CD4-positive, alpha-beta T cell treated with Interferon gamma for 1 hour (primary cell): ENCODE data around the gene TAC3.
A peak's percentile ranks its signal among the peaks of the same experiment; 100 is the strongest.
"Not testable (repeated sequence)": the region's sequence is repeated elsewhere in the genome, so short reads cannot be mapped to it uniquely, and the experiment has no call there.

Source experiments
- DNase-seq: peaks from one replicate; pipeline ENCODE4 v3.0.0-alpha.2; 2020

Gene TAC3

DNA sequence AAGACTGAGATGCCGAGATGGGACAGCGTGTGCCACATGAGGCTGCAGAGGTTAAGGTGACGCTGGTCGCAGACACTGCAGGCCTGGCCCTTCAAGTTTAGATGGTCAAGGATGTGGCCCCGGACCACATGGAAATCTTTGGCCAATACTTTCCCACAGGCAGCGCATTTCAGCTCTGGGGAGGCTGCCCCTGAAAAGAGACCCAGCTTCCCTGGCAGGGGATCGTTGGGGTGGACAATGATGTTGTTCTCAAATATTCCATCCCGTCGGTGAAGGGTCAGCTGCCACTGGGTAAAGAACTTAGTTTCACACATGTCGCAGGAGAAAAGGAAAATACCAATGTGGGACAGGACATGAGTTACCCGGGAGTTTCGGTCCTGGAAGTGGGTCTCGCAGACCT is 12.9 kb downstream of the TAC3 start:
- DNase-seq, result no peak

DNA sequence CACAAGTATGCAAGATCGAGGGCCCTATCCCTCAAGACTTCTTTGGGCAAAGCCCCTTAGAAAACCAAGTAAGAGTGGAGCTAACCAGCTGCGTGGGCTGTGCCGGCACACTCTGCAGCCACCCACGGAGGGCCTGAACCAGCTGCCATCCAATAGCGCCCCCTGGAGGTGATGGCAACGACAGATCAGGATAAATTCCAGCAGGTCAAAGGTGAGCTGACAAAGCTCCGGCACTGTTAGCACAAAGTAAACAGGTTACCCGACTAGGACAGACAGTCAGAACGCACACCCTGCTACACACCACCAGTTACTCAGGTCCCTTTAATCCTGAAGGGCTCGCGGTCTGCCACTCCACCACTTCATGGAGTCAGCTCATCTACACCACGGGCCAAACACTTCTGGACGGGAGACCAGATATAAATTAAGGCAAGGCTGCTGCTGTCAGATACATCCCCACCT is 14.9 kb downstream of the TAC3 start:
- DNase-seq, result peak; percentile 62

DNA sequence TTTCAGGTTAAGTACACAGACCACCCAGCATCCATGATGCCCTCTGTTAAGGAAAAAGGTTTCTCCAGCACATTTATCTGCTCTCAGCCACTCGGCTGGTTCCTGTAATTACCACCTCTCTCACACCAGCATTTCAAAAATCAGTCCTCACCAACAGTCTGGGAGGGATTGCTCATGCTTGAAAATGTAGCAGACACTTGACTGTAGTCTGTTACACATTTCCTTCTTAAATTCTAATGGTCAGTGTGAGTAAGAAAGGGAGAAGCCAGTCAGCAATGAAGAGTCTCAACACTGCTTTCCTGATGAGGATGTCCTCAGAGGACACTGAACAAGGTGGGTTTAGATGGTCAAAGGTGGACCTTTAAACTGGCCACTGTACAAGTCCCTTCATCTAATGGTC is 15.9 kb downstream of the TAC3 start:
- DNase-seq, result no peak

DNA sequence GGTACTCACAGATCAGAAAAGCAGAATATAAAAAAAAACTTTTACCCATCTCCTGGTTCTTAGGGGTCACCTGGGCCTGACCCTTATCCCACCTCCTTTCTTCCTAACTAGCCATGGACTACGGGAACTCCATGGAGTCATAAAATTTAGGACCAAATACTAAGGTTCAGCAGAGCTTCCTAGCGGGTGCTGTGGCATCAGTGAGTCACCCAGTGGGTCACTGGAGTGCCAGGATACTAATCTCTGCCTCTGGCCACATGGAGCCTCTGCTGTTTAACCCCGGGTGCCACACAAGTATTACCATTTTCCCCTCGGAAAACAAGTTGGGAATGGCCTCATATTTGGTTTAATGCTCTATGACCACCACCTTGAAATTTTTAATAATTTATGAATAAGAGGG is 16.9 kb downstream of the TAC3 start:
- no peak for DNase-seq

DNA sequence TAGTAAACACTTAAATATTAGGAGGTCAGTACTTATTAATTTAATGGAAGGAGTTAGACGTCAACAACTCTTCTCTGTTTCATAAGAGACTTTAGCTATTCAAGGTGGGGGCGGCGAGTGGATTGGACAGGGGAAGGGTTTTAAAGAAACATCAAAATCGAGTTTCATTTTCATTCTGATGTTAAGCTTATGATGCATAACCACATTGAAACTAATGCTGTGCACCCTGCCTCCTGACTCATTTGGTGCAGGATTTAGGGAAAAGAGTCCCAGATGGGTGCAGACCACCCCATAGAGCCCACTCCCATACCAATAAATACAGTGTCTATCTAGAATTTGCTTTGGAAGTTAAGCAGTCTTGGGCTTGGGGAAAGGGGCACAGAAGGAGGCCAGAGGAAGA is 17.3 kb downstream of the TAC3 start:
- DNase-seq, result no peak

DNA sequence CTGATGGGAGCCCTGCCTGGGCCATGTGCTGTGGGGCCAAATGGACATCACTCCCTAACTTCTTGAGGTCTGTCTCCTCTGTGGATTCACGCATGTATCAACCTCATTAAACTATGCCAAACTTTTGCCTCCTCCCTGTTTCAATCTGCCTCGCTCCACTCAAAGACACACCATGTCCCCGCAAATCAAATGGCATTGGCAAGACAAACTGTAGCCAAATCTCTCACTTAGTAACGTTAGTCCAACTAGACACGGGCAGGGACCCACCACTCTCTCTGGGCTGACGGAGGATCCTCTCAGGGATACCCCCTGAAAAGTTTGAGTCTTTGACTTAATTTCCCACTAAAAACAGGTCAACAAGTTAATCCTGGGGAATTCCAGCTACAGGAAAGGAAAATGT is 18.0 kb downstream of the TAC3 start:
- DNase-seq, result no peak

DNA sequence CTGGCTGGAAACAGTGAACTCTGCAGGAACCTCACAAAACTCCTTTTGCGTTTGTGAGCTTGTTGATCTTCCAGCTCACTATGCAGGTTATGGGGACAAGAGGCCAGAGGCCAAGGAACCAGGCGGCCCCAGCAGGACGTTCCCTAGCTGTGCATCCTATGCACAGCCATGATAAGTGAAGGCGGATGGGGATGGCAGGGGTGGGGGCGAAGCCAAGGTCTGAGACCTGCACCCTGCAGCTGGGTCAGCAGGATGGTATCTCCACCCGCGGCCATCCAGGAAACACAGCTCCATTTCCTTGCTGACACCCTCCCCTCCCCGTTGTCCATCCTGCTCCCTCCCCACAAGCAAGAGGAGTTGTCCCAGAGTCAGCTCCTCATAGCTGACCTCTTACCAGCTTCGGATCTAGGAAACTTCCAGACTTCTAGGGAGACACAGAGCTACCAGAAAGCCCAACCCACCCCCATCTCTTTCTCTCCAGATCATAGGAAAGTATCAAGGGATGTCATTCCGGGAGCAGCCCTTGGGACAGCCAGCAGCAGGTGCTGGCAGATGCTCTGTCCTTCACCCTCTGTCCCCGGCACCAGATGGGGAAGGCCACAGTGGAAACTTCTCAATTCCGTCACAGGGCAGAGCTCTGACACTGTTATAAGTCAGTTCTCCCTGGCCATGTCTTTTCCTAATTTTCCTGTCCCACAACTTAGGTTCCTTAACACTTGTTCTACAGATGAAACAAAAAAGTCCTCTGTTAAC is 19.4 kb downstream of the TAC3 start:
- no peak for DNase-seq

DNA sequence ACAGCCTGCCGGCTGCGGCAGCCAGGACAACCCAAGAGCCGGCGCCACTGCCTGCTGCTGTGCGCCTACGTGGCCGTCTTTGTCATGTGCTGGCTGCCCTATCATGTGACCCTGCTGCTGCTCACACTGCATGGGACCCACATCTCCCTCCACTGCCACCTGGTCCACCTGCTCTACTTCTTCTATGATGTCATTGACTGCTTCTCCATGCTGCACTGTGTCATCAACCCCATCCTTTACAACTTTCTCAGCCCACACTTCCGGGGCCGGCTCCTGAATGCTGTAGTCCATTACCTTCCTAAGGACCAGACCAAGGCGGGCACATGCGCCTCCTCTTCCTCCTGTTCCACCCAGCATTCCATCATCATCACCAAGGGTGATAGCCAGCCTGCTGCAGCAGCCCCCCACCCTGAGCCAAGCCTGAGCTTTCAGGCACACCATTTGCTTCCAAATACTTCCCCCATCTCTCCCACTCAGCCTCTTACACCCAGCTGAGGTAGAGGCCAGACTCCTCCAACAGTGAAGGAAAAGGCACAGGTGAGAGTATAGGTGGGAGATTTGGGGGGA is 20.3 kb downstream of the TAC3 start:
- no peak for DNase-seq

DNA sequence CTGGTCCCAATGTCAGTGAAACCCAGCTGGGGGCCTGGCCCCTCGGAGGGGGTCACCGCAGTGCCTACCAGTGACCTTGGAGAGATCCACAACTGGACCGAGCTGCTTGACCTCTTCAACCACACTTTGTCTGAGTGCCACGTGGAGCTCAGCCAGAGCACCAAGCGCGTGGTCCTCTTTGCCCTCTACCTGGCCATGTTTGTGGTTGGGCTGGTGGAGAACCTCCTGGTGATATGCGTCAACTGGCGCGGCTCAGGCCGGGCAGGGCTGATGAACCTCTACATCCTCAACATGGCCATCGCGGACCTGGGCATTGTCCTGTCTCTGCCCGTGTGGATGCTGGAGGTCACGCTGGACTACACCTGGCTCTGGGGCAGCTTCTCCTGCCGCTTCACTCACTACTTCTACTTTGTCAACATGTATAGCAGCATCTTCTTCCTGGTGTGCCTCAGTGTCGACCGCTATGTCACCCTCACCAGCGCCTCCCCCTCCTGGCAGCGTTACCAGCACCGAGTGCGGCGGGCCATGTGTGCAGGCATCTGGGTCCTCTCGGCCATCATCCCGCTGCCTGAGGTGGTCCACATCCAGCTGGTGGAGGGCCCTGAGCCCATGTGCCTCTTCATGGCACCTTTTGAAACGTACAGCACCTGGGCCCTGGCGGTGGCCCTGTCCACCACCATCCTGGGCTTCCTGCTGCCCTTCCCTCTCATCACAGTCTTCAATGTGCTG is 21.0 kb downstream of the TAC3 start:
- DNase-seq, result no peak

DNA sequence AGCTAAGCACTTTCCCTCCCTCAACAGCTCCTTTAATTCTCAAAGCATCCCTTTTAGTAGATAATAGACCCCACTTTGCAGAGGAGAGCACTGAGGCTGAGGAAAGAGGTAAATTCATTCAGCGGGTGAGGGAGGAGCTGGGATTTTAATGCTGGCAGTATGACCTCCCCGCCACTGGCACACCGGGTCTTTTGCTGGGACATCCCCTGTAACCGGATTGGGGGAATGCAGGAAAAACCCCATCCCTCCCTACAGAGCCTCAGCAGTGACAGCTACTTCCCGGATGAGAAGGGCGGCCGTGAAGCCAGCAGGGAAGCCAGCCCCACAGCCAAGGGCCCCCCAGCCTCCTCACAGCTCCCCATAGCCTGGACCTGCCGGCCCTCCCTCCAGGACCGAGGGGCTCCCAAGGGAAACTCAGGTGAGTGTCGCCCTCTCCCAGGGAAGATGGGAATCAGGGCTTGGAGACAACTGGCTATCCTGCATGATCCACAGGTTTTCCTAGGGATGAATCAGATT is 22.0 kb downstream of the TAC3 start:
- no peak for DNase-seq

DNA sequence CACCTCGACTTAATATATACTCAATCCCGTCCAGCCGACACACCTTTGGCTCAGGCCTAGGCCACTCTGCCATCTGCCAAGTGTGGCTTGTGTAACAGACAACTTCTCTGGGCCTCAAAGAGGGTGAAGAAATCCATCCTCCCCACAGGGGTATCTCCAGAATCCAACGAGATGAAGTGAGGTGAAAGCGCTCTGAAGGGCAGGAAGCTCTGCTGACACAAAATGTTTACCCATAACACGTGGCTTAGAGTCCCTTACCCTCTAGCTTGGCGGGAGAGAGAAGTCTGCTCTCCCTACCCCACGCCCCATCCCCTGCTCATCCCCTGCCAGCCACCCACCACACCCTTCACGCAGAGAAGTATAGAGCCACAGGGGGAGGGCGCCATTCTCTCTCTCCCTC is 23.0 kb downstream of the TAC3 start:
- DNase-seq, result no peak

DNA sequence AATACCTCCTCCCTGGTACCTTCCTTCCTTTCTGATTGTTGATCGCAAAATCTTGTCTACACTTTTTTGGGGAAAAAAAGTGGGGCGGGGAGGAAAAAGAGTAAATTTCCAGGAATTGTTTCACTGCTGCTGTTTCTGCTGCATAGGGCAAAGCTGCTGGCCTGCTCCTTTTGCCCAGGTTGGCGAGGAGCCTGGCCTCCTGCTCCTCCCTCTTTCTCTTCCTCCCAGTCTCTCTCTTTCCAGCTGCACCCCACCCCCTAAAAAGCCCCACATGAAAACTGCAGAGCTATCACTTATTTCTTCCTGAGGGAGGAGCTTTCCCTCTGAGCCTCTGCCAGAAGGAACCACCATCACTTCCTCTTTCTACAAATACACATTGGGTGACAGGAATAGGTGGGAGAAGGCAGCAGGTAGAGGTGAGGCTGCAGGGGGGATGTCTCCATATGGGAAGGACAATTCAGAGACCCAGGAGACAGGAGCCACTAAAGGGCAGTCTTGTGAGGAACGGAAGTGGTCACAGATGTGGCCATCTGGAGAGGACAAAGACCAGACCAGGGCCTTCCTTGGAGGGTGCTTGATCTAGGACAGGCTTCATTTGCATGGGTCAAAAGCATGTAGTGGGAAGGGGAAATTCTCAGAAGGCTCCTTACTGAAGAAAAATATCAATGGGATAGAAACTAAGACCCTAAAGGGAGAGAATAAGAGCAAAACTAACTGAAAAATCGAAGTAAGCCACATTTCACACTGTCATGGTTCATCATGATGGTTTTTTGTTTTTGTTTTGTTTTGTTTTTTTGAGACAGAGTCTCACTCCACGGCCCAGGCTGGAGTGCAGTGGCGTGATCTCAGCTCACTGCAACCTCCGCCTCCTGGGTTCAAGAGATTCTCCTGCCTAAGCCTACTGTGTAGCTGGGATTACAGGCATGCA is 24.7 kb downstream of the TAC3 start:
- DNase-seq, result no peak

DNA sequence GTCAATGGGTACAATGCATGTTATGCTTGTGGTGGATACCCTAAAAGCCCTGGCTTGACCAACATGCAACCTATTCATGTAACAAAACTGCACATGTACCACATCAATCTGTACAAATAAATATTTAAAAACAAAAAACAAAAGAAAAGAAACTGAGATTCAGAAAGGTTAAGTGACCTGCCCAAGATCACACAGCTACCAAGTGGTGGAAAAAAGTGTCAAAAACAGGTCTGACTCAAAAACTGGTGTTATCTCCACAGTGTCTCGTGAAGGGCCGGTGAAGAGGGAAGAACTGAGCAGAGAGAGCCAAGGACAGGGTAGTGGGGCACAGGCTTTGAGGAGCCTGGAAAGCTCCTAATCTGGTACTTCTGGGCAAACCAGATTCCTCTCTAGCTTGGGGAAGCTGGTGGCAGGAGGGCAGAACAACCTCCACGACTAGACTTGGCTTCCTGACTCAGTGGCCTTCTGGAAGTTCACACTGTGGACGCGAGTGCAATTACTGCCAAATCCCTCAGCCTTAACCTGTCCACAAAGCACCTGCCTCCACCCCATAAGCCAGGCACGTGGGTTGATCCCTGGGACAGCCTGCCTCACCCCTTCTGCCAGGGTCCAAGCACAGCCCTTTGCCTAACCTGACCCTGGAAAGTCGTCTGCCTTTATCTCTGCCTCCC is 25.5 kb downstream of the TAC3 start:
- DNase-seq, result no peak

DNA sequence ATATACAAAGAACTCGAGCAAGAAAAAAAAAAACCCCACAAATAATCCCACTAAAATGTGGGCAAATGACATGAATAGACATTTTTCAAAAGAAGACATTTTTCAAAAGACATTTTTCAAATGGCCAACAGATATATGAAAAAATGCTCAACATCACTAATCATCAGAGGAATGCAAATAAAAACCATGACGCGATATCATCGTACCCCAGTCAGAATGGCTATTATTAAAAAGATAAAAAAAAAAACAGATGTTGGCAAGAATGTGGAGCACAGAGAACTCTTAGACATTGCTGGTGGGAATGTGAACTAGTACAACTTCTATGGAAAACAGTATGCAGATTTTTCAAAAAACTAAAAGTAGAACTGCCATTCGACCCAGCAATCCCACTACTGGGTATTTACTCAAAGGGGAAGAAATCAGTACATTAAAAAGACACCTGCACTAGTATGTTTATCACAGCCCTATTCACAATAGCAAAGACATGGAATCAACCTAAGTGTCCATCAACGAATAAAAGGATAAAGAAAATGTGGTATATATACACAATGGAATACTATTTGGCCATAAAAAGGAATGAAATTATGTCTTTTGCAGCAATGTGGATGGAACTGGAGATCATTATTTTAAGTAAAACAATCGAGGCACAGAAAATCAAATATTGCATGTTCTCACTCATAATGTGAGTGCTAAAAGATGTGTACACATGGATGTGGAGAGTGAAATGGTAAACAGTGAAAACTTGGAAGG is 26.3 kb downstream of the TAC3 start:
- no peak for DNase-seq

DNA sequence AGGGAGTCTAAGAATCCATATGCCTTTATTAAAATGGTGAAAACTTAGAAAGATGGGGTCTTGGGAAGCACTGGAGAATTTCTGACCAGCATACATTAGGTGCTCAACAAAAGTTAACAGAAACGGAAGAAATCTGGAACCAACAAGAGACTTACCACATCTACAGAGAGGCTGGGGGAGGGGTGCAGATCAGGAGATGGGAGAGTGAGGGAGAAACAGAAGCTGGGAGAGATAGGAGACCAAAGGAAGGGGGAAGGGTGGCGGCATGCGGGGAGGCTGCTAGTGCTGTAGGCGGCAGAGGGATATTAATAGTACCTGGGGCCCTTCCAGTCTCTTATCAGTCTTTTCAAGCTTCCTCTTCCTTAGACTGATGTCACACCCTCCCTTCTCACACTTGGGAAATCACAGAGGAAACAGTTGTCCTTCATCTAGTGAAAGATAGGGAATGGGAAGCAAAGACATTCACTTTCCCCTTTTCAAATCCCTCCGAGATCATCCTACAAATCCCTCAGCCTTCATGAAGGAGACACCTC is 28.1 kb downstream of the TAC3 start:
- no peak for DNase-seq

DNA sequence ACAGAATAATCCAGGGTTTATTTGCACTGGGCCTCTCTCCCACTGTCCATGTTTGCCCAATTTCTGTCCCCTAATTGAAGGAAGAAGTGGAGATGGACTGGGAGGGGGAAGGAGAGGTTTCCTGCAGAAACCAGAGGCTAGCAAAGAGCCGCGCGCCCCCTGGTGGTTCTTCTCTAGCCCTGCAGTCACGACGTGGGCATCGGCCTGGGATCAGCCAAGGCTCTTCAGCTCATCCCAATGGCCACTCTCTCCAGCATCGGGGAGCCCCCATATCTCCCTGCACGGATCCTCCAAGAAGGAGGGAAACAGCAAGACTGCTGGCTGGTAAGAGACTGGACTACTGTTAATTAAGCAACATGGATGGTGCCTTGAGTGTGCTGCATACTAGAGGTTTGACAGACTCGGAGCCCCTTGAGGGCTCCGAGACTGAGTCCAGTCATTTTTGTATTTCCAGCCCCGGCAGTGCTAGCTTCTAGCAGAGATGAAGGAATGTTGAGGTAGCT is 28.7 kb downstream of the TAC3 start:
- DNase-seq, result peak; percentile 62

DNA sequence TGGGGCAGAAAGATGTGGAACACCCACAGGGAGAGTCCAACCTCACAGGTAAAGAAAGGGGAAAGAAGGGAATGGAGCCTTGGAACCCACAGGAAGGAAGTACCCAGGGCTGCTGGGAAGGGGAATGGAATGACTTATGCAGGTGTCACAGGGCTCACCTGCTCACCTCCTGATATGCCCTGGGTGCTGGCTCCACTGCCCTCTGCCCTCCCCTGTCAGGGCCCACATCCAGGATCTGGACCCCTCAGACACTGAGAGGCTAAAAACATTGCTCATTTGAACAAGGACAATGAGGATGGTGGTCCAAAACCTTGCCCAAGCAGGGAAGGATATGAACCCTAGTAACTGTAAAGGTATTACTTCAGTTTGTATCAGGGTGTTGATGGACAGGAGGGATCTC is 29.3 kb downstream of the TAC3 start:
- DNase-seq, result no peak

DNA sequence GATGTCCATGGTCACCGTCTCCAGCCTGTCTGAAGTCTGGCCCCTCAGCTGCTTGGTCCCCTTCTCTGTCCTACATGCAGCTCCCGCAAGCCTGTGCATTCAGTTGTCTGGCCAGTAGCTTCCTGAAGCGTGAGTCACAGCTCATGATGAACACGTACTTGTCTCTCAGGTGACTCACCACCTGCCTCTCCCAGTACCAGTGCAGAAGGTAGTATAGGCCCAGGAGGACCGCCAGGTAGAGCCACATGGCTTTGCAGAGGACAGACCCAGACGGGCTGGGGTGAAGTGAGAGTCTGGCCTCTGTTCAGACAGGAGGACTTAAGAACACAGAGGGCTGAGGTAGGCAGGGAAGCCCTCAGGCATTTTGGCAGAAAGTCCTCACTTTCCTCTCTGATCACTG is 30.6 kb downstream of the TAC3 start:
- not testable (repeated sequence) for DNase-seq

DNA sequence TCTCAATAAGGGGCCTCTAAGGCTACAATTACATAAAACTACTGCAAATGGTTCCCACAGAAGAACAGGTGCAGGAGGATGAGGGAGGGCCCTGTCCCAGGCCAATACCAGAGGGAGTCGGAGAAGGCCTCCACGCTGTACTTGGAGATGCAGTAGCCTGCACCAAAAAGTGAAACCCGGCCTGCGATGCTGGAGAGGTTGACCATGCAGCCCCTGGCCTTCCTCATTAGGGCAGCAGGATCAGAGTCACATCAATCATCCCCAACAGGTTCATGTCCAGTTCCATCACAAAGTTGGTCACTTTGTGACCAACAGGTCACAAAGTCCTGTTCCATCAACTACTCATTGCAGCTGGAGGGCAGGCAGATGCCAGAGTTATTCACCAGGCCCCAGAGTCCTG is 32.9 kb downstream of the TAC3 start:
- no peak for DNase-seq

DNA sequence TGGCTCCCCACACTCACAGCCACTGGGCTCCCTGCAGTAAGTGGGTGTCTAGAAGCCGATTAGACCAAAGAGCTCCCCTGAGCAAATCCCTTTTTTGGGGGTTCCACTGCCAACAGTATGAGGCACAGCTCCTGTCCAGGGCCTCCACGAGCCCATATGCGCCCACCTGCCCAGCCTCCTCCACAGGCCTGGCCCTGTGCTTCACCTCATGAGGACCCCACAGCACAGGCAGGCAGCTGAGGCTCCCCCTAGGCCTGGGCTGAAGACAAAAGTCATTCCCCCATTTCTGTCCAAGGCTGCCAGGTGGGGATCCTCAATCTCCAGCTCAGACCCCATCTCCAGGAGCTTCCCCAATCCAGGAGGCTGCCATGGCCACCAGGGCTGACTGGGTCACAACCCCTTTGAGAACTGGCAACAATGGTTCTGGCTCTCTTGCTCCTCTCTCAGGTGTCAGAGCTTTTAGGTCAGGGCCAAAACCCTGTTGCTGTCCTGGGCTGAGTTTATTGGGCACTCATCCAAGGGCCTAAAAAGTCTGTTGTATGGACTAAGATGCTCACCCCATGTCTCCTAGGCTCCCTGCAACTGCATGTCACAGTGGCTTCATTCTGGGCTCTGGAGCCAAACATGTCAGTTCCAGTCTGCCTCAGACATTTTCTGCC is 33.6 kb downstream of the TAC3 start:
- not testable (repeated sequence) for DNase-seq
